ENCODE results near the gene KIF20A. TPM values are rescaled to one million over a fixed set of nuclear protein-coding genes. Genes with fewer than 3 reads are reported as not detected.

KIF20A gene
- polyA plus RNA-seq, 1 experiment, result 25.4 TPM

- DNase-seq (ENCODE audit: low read depth, low spot score), result no peak
- ChIA-PET POLR2A (interaction anchor here (0.7 kb wide), 1 partner anchor 27 kb away, joined by 4 read pairs; no protein-coding TSS in a partner anchor), CTCF (interaction anchor here (0.6 kb wide), 1 partner anchor 437 kb away, joined by 3 read pairs; no protein-coding TSS in a partner anchor)
Observed at GRCh38 chr5:138216799-138217198, 37.9 kb downstream of the KIF20A start.

DNA sequence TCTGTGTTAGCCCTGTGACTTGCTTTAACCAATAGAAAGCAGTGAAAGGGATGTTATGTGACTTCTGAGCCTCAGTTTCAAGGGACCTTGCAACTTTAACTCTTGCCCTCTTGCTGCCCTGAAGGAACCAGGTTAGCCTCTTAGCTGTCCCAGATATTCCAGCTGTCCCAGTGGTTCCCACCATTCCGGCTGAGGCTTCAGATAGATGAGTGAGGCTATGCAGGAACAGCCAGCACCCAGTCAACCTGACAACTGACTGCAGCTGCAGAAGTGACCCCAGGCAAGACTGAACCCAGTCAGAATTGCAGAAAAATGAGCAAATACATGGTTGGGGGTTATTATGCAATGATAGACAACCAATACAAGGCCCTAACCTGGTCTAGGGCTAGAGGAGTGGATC lies 44.6 kb downstream of the KIF20A start:
- DNase-seq (ENCODE audit: low read depth, low spot score), result no peak
- peaks cover 6% of the 10 kb centered on the region; the same call in 1 of the 2 replicates for H3K9me3 ChIP-seq (ENCODE audit: control insufficient read depth, insufficient read depth, low read length)
- ChIA-PET CTCF (interaction anchor here (0.6 to 5.0 kb wide), 20 partner anchors 10 to 188 kb away, joined by 3 to 58 read pairs (median 4); partner anchors contain the start of genes BRD8, CDC23, GFRA3 and KDM3B), POLR2A (no interaction called here)
- H3K4me3 ChIP-seq (ENCODE audit: low read depth, low read length), result no peak overlapping the region
- H3K27ac ChIP-seq (ENCODE audit: low read depth, low read length), result no peak overlapping the region
- H3K27me3 ChIP-seq (ENCODE audit: control insufficient read depth, insufficient read depth, low read length), result no peaks in the 10 kb centered on the region
- TF ChIP-seq, protein P1, sequence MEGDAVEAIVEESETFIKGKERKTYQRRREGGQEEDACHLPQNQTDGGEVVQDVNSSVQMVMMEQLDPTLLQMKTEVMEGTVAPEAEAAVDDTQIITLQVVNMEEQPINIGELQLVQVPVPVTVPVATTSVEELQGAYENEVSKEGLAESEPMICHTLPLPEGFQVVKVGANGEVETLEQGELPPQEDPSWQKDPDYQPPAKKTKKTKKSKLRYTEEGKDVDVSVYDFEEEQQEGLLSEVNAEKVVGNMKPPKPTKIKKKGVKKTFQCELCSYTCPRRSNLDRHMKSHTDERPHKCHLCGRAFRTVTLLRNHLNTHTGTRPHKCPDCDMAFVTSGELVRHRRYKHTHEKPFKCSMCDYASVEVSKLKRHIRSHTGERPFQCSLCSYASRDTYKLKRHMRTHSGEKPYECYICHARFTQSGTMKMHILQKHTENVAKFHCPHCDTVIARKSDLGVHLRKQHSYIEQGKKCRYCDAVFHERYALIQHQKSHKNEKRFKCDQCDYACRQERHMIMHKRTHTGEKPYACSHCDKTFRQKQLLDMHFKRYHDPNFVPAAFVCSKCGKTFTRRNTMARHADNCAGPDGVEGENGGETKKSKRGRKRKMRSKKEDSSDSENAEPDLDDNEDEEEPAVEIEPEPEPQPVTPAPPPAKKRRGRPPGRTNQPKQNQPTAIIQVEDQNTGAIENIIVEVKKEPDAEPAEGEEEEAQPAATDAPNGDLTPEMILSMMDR (IDR thresholded peaks at IDR 0.05; ENCODE audit: low read depth, low read length), result no peak

More at GRCh38 chr5:138216799-138217198, 37.9 kb downstream of the KIF20A start:
- TF ChIP-seq, protein P1 (IDR thresholded peaks at IDR 0.05; ENCODE audit: low read depth, low read length), result no peak
- Histone ChIP-seq H3K27ac (ENCODE audit: low read depth, low read length) (no peak overlapping the region), H3K27me3 (ENCODE audit: control insufficient read depth, insufficient read depth, low read length) (no peaks in the 10 kb centered on the region), H3K4me3 (ENCODE audit: low read depth, low read length) (no peak overlapping the region), H3K9me3 (ENCODE audit: control insufficient read depth, insufficient read depth, low read length) (no peaks in the 10 kb centered on the region)

GRCh38 chr5:138224712-138225111 lies 45.8 kb downstream of the KIF20A start:
- no peak overlapping the region for H3K4me3 ChIP-seq (ENCODE audit: low read depth, low read length)
- peaks cover 6% of the 10 kb centered on the region; the same call in 1 of the 2 replicates for H3K9me3 ChIP-seq (ENCODE audit: control insufficient read depth, insufficient read depth, low read length)
- ChIA-PET POLR2A (no interaction called here), CTCF (interaction anchor here (1.9 to 5.0 kb wide), 3 partner anchors 15 to 128 kb away, joined by 11 to 58 read pairs (median 34); partner anchors contain the start of gene KDM3B)
- no peak overlapping the region for H3K27ac ChIP-seq (ENCODE audit: low read depth, low read length)
- peaks cover 2% of the 10 kb centered on the region for H3K27me3 ChIP-seq (ENCODE audit: control insufficient read depth, insufficient read depth, low read length)
- DNase-seq (ENCODE audit: low read depth, low spot score), result no peak
- TF ChIP-seq, protein P1 (IDR thresholded peaks at IDR 0.05; ENCODE audit: low read depth, low read length), result no peak

DNA sequence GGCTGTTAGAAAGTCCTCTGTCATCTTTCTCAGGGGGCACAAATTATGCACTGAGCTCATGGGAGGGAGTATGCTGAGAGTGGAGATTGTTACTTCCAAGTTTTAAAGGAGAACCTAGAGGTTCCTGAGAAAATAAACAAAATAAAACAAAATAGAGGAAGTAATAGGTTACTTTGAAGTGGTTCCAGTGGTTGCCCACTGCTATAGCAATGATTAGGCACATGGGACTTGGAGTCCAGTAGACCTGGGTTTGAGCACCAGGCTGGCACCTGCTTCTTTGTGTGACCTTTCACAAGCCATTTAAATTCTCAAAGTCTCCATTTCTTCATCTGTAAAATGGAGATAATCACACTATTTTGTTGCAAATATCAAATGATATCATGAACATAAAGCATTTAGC lies 48.0 kb downstream of the KIF20A start:
- Histone ChIP-seq H3K27me3 (ENCODE audit: control insufficient read depth, insufficient read depth, low read length) (peaks cover 4% of the 10 kb centered on the region), H3K27ac (ENCODE audit: low read depth, low read length) (no peak overlapping the region), H3K9me3 (ENCODE audit: control insufficient read depth, insufficient read depth, low read length) (peaks cover 6% of the 10 kb centered on the region; the same call in 1 of the 2 replicates), H3K4me3 (ENCODE audit: low read depth, low read length) (no peak overlapping the region)
- no peak for DNase-seq (ENCODE audit: low read depth, low spot score)
- TF ChIP-seq, protein P1 (IDR thresholded peaks at IDR 0.05; ENCODE audit: low read depth, low read length), result no peak
- POLR2A ChIA-PET, result no interaction called here
- CTCF ChIA-PET, result no interaction called here

GRCh38 chr5:138229387-138229786 lies 50.5 kb downstream of the KIF20A start:
- H3K9me3 ChIP-seq (ENCODE audit: control insufficient read depth, insufficient read depth, low read length), result peaks cover 6% of the 10 kb centered on the region; the same call in 1 of the 2 replicates
- TF ChIP-seq, protein P1 (IDR thresholded peaks at IDR 0.05; ENCODE audit: low read depth, low read length), result no peak
- no peak overlapping the region for H3K4me3 ChIP-seq (ENCODE audit: low read depth, low read length)
- peaks cover 4% of the 10 kb centered on the region for H3K27me3 ChIP-seq (ENCODE audit: control insufficient read depth, insufficient read depth, low read length)
- H3K27ac ChIP-seq (ENCODE audit: low read depth, low read length), result no peak overlapping the region
- no peak for DNase-seq (ENCODE audit: low read depth, low spot score)
- ChIA-PET CTCF (no interaction called here), POLR2A (interaction anchor here (0.7 kb wide), 1 partner anchor 1902 kb away, joined by 3 read pairs; no protein-coding TSS in a partner anchor)
